K562 (cell line): Measurements from ENCODE around the gene CTIF. TPM values are rescaled to one million over a fixed set of nuclear protein-coding genes. Genes with fewer than 3 reads are reported as not detected.

ENCODE experiments used
- ATAC-seq: fragments of 200-7000 bp; cut with Tn5 transposase; 3 replicates; pipeline ENCODE4 v1.9.1; 2020; ENCODE audit warnings: moderate library complexity
- BruUV-seq: library from RNA; stranded (reverse); fragments of 400-500 nt; replicated peaks from 2 replicates; lab custom pipeline; 2021; lab: Mats Ljungman, UMichigan
- CTCF ChIA-PET: fragments of 300-600 bp; formaldehyde crosslinking; extraction: SDS; loops from one replicate; lab custom pipeline; 2021; ENCODE audit warnings: low intra/inter-chr PET ratio; lab: Yijun Ruan, JAX
- POLR2A ChIA-PET: fragments of 300-600, 350-650 bp; sonication (Branson Sonifier 250); formaldehyde crosslinking; extraction: SDS; loops from one replicate; lab custom pipeline; 2021; ENCODE audit warnings: antibody characterized with exemption, inconsistent platforms; lab: Yijun Ruan, JAX
- DNase-seq, 4 experiments: peaks; one replicate each; pipeline versions ENCODE4 v3.0.0 to v3.0.0-alpha.2; 2011 to 2018; ENCODE audit warnings: low spot score in 3 of 4, mixed read lengths in 3 of 4; ENCODE audit errors: extremely low read depth in 1 of 4
- FAIRE-seq: peaks from 2 replicates; lab custom pipeline; 2011; peaks lifted over from hg19 to GRCh38; lab: Jason Lieb, UNC
- H2AFZ ChIP-seq: 2 replicates; pipeline ENCODE4 v1.6.0; 2011; ENCODE audit warnings: low read depth, low read length, control low read depth, inconsistent platforms
- H3K27ac ChIP-seq: fragments of 200-600 bp; 3 replicates; pipeline ENCODE4 v1.8.0; 2011; ENCODE audit warnings: low read depth, mild to moderate bottlenecking, control low read depth, inconsistent platforms, low read length, moderate library complexity, mixed read lengths; ENCODE audit errors: extremely low read depth
- H3K27me3 ChIP-seq, 2 experiments: fragments of 300-600 bp in 1 of 2; 2 replicates in 1 of 2; 3 replicates in 1 of 2; pipeline versions ENCODE4 v1.6.0 to v1.8.0; 2011; ENCODE audit warnings: inconsistent platforms in 2 of 2, low read length in 2 of 2, mild to moderate bottlenecking in 1 of 2, mixed read lengths in 1 of 2, moderate library complexity in 1 of 2; ENCODE audit not compliant: control insufficient read depth in 2 of 2, insufficient read depth in 2 of 2
- H3K36me3 ChIP-seq: fragments of 300-600 bp; 3 replicates; pipeline ENCODE4 v1.8.0; 2011; ENCODE audit warnings: mild to moderate bottlenecking, low read length, inconsistent platforms; ENCODE audit not compliant: control insufficient read depth, insufficient read depth
- H3K4me1 ChIP-seq, 2 experiments: fragments of 200-600 bp in 1 of 2; replicated peaks in 1 of 2; 2 replicates in 1 of 2; 3 replicates in 1 of 2; pipeline versions ENCODE4 v1.5.1 to v1.8.0; 2011; ENCODE audit warnings: inconsistent platforms in 2 of 2, low read length in 2 of 2, mild to moderate bottlenecking in 1 of 2, mixed read lengths in 1 of 2, moderate library complexity in 1 of 2; ENCODE audit not compliant: control insufficient read depth in 2 of 2, insufficient read depth in 2 of 2
- H3K4me2 ChIP-seq: 2 replicates; pipeline ENCODE4 v1.6.1; 2011; ENCODE audit warnings: low read length, control low read depth, inconsistent platforms, mixed read lengths; ENCODE audit not compliant: insufficient read depth
- H3K4me3 ChIP-seq: fragments of 200-600 bp; sonication (generic), shearing (Covaris generic); 2 replicates; pipeline ENCODE4 v1.5.1; 2016; ENCODE audit warnings: control low read depth, inconsistent platforms
- H3K79me2 ChIP-seq: fragments of 200-600 bp; 3 replicates; pipeline ENCODE4 v1.8.0; 2011; ENCODE audit warnings: low read length, inconsistent platforms; ENCODE audit not compliant: control insufficient read depth, insufficient read depth
- H3K9ac ChIP-seq, 2 experiments: 2 replicates each; pipeline versions ENCODE4 v1.6.0 to v1.6.1; 2011; ENCODE audit warnings: low read depth in 2 of 2, low read length in 2 of 2, control low read depth in 1 of 2, inconsistent platforms in 1 of 2, mild to moderate bottlenecking in 1 of 2, mixed read lengths in 1 of 2; ENCODE audit not compliant: insufficient read depth in 1 of 2
- H3K9me1 ChIP-seq: one replicate; pipeline ENCODE4 v1.6.0; 2011; ENCODE audit warnings: inconsistent platforms, mild to moderate bottlenecking, low read length, moderate library complexity; ENCODE audit not compliant: control insufficient read depth, insufficient read depth
- H3K9me3 ChIP-seq: replicated peaks from 2 replicates; pipeline ENCODE4 v1.5.1; 2011; ENCODE audit warnings: low read depth, low read length, inconsistent platforms; ENCODE audit not compliant: control insufficient read depth, insufficient read depth
- H4K20me1 ChIP-seq: replicated peaks from 2 replicates; pipeline ENCODE4 v1.6.1; 2011; ENCODE audit warnings: low read length, inconsistent platforms, mixed read lengths; ENCODE audit not compliant: control insufficient read depth, insufficient read depth
- CEBPB ChIP-seq: fragments of 450-650 bp; IDR thresholded peaks from 2 replicates; pipeline ENCODE4 v1.6.1; 2016; ENCODE audit warnings: missing genetic modification characterization, missing compliant biosample characterization
- CEBPG ChIP-seq, 3 experiments: fragments of 200-800 bp in 1 of 3; sonication (Bioruptor generic) in 1 of 3; sonication (generic) in 1 of 3; formaldehyde crosslinking in 1 of 3; IDR thresholded peaks in 2 of 3; conservative IDR thresholded peaks in 1 of 3; 2 replicates each; pipeline versions ENCODE4 v1.6.1 to v1.8.0; 2016 to 2022; ENCODE audit warnings: missing compliant biosample characterization in 2 of 3, missing genetic modification characterization in 2 of 3, mild to moderate bottlenecking in 1 of 3, missing genetic modification reagents in 1 of 3
- ELF2 ChIP-seq: fragments of 250-450 bp; sonication (Bioruptor Pico); IDR thresholded peaks from 2 replicates; pipeline ENCODE4 v1.5.0; 2021; ENCODE audit warnings: mild to moderate bottlenecking
- KLF10 ChIP-seq: fragments of 250-450 bp; sonication (Bioruptor Pico); IDR thresholded peaks from 2 replicates; pipeline ENCODE4 v1.6.1; 2021; ENCODE audit warnings: matching md5 sums
- POLR2G ChIP-seq: fragments of 200-400 bp; formaldehyde crosslinking; IDR thresholded peaks from 2 replicates; pipeline ENCODE4 v1.6.1; 2017; ENCODE audit warnings: low read depth, mild to moderate bottlenecking, antibody characterized with exemption, low read length, moderate library complexity
- SOX6 ChIP-seq: fragments of 450-650 bp; IDR thresholded peaks from 2 replicates; pipeline ENCODE4 v1.6.1; 2014; ENCODE audit warnings: mild to moderate bottlenecking
- TCFL5 ChIP-seq: fragments of 250-450 bp; sonication (Bioruptor Pico); conservative IDR thresholded peaks from 2 replicates; pipeline ENCODE4 v1.6.1; 2021; ENCODE audit warnings: mild to moderate bottlenecking, moderate library complexity, matching md5 sums
- ZBTB7A ChIP-seq: IDR thresholded peaks from 2 replicates; pipeline ENCODE4 v1.6.1; 2011; ENCODE audit warnings: low read depth, mild to moderate bottlenecking, low read length, moderate library complexity, borderline replicate concordance; ENCODE audit not compliant: control insufficient read depth
- ZNF143 ChIP-seq: sonication (generic); formaldehyde crosslinking; IDR thresholded peaks from 2 replicates; pipeline ENCODE4 v1.9.0; 2022; ENCODE audit warnings: mild to moderate bottlenecking, missing genetic modification reagents
- ZNF384 ChIP-seq: IDR thresholded peaks from 2 replicates; pipeline ENCODE4 v1.6.1; 2012; ENCODE audit warnings: low read depth, low read length, improper control_type of control experiment
- in situ Hi-C: fragments of 300-500 bp; cut with MboI; formaldehyde crosslinking; loops from 4 replicates; pipeline ENCODE4 v1.15.0; 2018; ENCODE audit warnings: inconsistent platforms, mixed read lengths
- intact Hi-C: fragments of 100-400 bp; cut with micrococcal nuclease; formaldehyde crosslinking; loops from 2 replicates; pipeline ENCODE4 v1.14.2; 2022
- polyA plus RNA-seq, 8 experiments: library from polyadenylated mRNA; depleted of rRNA in 4 of 8; stranded (reverse) in 5 of 8; unstranded in 3 of 8; fragments of >200 nt; fragmentation: Nextera tagmentation in 2 of 8; fragmentation: Illumina TruSeq in 1 of 8; extraction: Ambion mirVana in 2 of 8; extraction: Trizol in 1 of 8; gene quantifications; 2 replicates each; pipeline versions ENCODE4 v1.2.1 to v1.2.3, GENCODE V29; 2011 to 2014; ENCODE audit warnings: inconsistent platforms in 1 of 8, missing spikeins in 1 of 8
- total RNA-seq, 7 experiments: library from RNA; depleted of rRNA in 6 of 7; stranded (reverse); fragments of >200 nt in 6 of 7; fragmentation: Illumina TruSeq in 2 of 7; extraction: Trizol in 2 of 7; gene quantifications; 2 replicates each; pipeline versions ENCODE4 v1.2.1 to v1.2.3, GENCODE V29; 2011 to 2021; ENCODE audit warnings: low replicate concordance in 1 of 7
- TF ChIP-seq, protein P1 (sequence below): fragments of 150-350 bp; conservative IDR thresholded peaks from 2 replicates; pipeline ENCODE4 v1.6.1; 2014; ENCODE audit warnings: low read length

Gene CTIF
- total and polyA plus RNA-seq, 9 of the 15 experiments (the other 6 are each of a cell fraction or from before 2014, with no cell fraction given): 0.17 to 11.5 (median 2.2) TPM

DNA sequence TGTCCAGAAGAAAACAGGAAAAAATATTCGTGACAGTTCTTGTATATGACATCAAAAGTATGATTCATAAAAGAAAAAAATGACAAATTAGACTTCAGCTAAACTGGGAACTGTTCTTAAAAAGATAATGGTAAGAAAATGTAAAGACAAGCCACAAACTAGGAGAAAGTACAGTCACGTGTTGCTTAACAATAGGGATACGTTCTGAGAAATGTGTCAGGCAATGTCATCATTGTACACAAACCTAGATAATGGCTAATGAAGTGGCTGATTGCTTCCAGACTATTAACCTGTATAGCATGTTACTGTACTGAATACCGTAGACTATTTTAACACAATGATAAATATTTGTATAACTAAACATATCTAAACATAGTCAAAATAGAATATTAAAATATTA lies 35.9 kb upstream of the CTIF start (continued):
- TF ChIP-seq CEBPG (CRISPR knock-in tag; IDR thresholded peaks at IDR 0.05) (no peak), CEBPG (tag; conservative IDR thresholded peaks at IDR 0.05 in 1 of 2, IDR thresholded peaks at IDR 0.05 in 1 of 2) (peak in 1 of 2 experiments; percentile 80; a peak in 2 of 4 replicates), ELF2 (CRISPR knock-in tag) (no peak), SOX6 (peak; percentile 78), POLR2G (no peak), ZNF384 (no peak), TCFL5 (CRISPR knock-in tag) (no peak), KLF10 (CRISPR knock-in tag) (no peak)
- TF ChIP-seq, all 486 proteins: peak for 2

DNA sequence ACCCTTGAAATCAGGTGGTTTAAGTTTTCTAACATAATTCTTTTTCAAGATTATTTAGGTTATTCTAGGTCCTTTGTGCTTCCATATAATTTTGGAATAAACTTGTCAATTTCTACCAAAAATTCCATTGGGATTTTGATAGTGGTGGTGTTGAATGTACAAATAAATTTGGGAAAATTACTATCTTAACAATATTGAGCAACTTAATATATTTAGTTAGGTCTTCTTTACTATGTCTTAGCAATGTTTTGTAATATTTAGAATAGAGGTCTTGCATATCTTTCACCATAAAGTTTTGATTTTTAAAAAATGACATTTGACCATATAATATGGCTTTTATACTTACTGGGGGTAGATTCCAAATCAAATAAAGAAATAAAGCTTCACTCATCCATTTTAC lies 34.0 kb upstream of the CTIF start:
- H3K4me2 ChIP-seq: no peak overlapping the region
- no peaks in the 10 kb centered on the region for H3K4me1 ChIP-seq
- no peak overlapping the region for H3K9ac ChIP-seq
- H3K4me3 ChIP-seq: no peak overlapping the region
- H3K27ac ChIP-seq: no peak overlapping the region
- H3K36me3 ChIP-seq: no peaks in the 10 kb centered on the region
- in situ Hi-C loops: no loop called here
- no peak overlapping the region for H2AFZ ChIP-seq
- intact Hi-C loops: no loop called here
- no TSS peak for BruUV-seq
- TF ChIP-seq, protein P1, sequence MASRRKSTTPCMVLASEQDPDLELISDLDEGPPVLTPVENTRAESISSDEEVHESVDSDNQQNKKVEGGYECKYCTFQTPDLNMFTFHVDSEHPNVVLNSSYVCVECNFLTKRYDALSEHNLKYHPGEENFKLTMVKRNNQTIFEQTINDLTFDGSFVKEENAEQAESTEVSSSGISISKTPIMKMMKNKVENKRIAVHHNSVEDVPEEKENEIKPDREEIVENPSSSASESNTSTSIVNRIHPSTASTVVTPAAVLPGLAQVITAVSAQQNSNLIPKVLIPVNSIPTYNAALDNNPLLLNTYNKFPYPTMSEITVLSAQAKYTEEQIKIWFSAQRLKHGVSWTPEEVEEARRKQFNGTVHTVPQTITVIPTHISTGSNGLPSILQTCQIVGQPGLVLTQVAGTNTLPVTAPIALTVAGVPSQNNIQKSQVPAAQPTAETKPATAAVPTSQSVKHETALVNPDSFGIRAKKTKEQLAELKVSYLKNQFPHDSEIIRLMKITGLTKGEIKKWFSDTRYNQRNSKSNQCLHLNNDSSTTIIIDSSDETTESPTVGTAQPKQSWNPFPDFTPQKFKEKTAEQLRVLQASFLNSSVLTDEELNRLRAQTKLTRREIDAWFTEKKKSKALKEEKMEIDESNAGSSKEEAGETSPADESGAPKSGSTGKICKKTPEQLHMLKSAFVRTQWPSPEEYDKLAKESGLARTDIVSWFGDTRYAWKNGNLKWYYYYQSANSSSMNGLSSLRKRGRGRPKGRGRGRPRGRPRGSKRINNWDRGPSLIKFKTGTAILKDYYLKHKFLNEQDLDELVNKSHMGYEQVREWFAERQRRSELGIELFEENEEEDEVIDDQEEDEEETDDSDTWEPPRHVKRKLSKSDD: no peak
- TF ChIP-seq ZNF143 (CRISPR knock-in tag) (no peak), ZBTB7A (no peak), CEBPB (tag) (peak; percentile 73), CEBPG (CRISPR knock-in tag; IDR thresholded peaks at IDR 0.05) (no peak), CEBPG (tag; conservative IDR thresholded peaks at IDR 0.05 in 1 of 2, IDR thresholded peaks at IDR 0.05 in 1 of 2) (peak; percentile 42 to 94)
- H3K79me2 ChIP-seq: no peaks in the 10 kb centered on the region
- H3K9me1 ChIP-seq: no peaks in the 10 kb centered on the region
- H3K27me3 ChIP-seq: no peaks in the 10 kb centered on the region
- no peaks in the 10 kb centered on the region for H3K9me3 ChIP-seq
- no peaks in the 10 kb centered on the region for H4K20me1 ChIP-seq
- DNase-seq (no peak), FAIRE-seq (no peak), ATAC-seq (no peak)
- POLR2A ChIA-PET: interaction anchor here (0.6 kb wide), 1 partner anchor 237 kb away, joined by 3 read pairs; no protein-coding TSS in a partner anchor
- CTCF ChIA-PET: no interaction called here
